ENCODE measurements around the gene HSD17B4. TPM values are rescaled to one million over a fixed set of nuclear protein-coding genes. Genes with fewer than 3 reads are reported as not detected.

Gene HSD17B4
- 107 TPM for total RNA-seq (2021; ENCODE audit: unreplicated experiment)
- polyA plus RNA-seq (2012; ENCODE audit: insufficient read length), result 121 TPM
- percentile 68 among the genes with signal in this experiment for Bru-seq, nascent RNA
- BruChase-seq, experiment 1, labeled RNA remaining after a 2-hour chase, result percentile 64 among the genes with signal in this experiment
- BruChase-seq, experiment 2, labeled RNA remaining after a 6-hour chase, result percentile 64 among the genes with signal in this experiment
- long read RNA-seq, transcript HSD17B4-201 (24 exons, 2,685 nt), result major isoform, 91 of 138 reads
- long read RNA-seq, partial matches to known transcripts, result 7 of 138 reads
- long read RNA-seq, other reads (novel, unspliced or antisense), result 34 of 138 reads

- no TSS peak for BruUV-seq (replicated peaks)
- ATAC-seq (peak; percentile 100), DNase-seq (ENCODE audit: low read depth, low spot score) (peak; percentile 48)
- H3K27me3 ChIP-seq (ENCODE audit: control insufficient read depth, insufficient read depth, low read length), result no peaks in the 10 kb centered on the region
- CTCF ChIA-PET, result no interaction called here
- H3K36me3 ChIP-seq (ENCODE audit: control insufficient read depth, insufficient read depth, low read length), result no peaks in the 10 kb centered on the region
- peak within 1 kb of the TSS; percentile 79 for H3K27ac ChIP-seq (ENCODE audit: low read length)
- in situ Hi-C loops (cut with HindIII; ENCODE audit: low pct_unique_long_range_greater_than_20kb, low sequenced_read_pairs), result no loop called here
- H3K9me3 ChIP-seq (ENCODE audit: control insufficient read depth, insufficient read depth, low read depth, low read length), result no peaks in the 10 kb centered on the region
- POLR2A ChIA-PET, result no interaction called here
- H3K4me1 ChIP-seq (ENCODE audit: control insufficient read depth, insufficient read depth, low read length), result peaks cover 6% of the 10 kb centered on the region
- TF ChIP-seq POLR2AphosphoS5 (IDR thresholded peaks at IDR 0.05; ENCODE audit: low read depth, low read length) (peak; percentile 46; the same call in 1 of the 2 replicates), SIN3A (IDR thresholded peaks at IDR 0.05; ENCODE audit: borderline replicate concordance, insufficient read depth, low read depth, low read length) (0 out of 2 replicates have a peak, but pooled peaks have one; percentile 31), TCF7L2 (IDR thresholded peaks at IDR 0.05; ENCODE audit: low read depth, low read length) (no peak)
- H3K4me3 ChIP-seq (ENCODE audit: low read depth in 2 of 2, low read length in 2 of 2), result peak within 1 kb of the TSS; percentile 62 to 89
- intact Hi-C loops (cut with micrococcal nuclease; ENCODE audit: unreplicated experiment), result no loop called here
These were observed at the start of gene HSD17B4 for GRCh38 chr5:119452373-119453039. Gene HSD17B4 (plus strand): TSS chr5:119452497. CDS start chr5:119452576, 79 bp downstream.

GRCh38 chr5:119402555-119402954 lies 49.7 kb upstream of the HSD17B4 start:
- peaks cover 3% of the 10 kb centered on the region; the same call in 1 of the 2 replicates for H3K4me1 ChIP-seq (ENCODE audit: control insufficient read depth, insufficient read depth, low read length)
- ChIA-PET CTCF (interaction anchor here (0.6 kb wide), 1 partner anchor 177 kb away, joined by 3 read pairs; no protein-coding TSS in a partner anchor), POLR2A (no interaction called here)
- H3K36me3 ChIP-seq (ENCODE audit: control insufficient read depth, insufficient read depth, low read length), result no peaks in the 10 kb centered on the region
- intact Hi-C loops (cut with micrococcal nuclease; ENCODE audit: unreplicated experiment), result no loop called here
- no peak overlapping the region for H3K27ac ChIP-seq (ENCODE audit: low read length)
- H3K27me3 ChIP-seq (ENCODE audit: control insufficient read depth, insufficient read depth, low read length), result peaks cover 3% of the 10 kb centered on the region; the same call in 1 of the 2 replicates
- DNase-seq (ENCODE audit: low read depth, low spot score) (no peak), ATAC-seq (no peak)
- no peak overlapping the region for H3K4me3 ChIP-seq (ENCODE audit: low read depth in 2 of 2, low read length in 2 of 2)
- no TSS peak for BruUV-seq (replicated peaks)
- no peaks in the 10 kb centered on the region for H3K9me3 ChIP-seq (ENCODE audit: control insufficient read depth, insufficient read depth, low read depth, low read length)
- in situ Hi-C loops (cut with HindIII; ENCODE audit: low pct_unique_long_range_greater_than_20kb, low sequenced_read_pairs), result no loop called here
- TF ChIP-seq POLR2AphosphoS5 (IDR thresholded peaks at IDR 0.05; ENCODE audit: low read depth, low read length), result no peak
- TF ChIP-seq CTCF (IDR thresholded peaks at IDR 0.05), result no peak
- no peak for TF ChIP-seq REST (IDR thresholded peaks at IDR 0.05; ENCODE audit: insufficient read depth in 1 of 2, low read depth in 2 of 2, low read length in 1 of 2)
- TF ChIP-seq TCF7L2 (IDR thresholded peaks at IDR 0.05; ENCODE audit: low read depth, low read length), result no peak
- no peak for TF ChIP-seq SIN3A (IDR thresholded peaks at IDR 0.05; ENCODE audit: borderline replicate concordance, insufficient read depth, low read depth, low read length)
